Stimulated activated CD8-positive, alpha-beta memory T cell treated with anti-CD3 and anti-CD28 coated beads, Interleukin-7, amount 100 ng/mL, for 1 hour (primary cell): ENCODE measurements around the gene OR6K2.
"Not testable (repeated sequence)": the region's sequence is repeated elsewhere in the genome, so short reads cannot be mapped to it uniquely, and the experiment has no call there.

ENCODE experiments used
- DNase-seq, 2 donors: peaks; one replicate each; pipeline ENCODE4 v3.0.0-alpha.2; 2020; ENCODE audit warnings: low read depth in 2 of 2

The OR6K2 gene, protein sequence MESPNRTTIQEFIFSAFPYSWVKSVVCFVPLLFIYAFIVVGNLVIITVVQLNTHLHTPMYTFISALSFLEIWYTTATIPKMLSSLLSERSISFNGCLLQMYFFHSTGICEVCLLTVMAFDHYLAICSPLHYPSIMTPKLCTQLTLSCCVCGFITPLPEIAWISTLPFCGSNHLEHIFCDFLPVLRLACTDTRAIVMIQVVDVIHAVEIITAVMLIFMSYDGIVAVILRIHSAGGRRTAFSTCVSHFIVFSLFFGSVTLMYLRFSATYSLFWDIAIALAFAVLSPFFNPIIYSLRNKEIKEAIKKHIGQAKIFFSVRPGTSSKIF

GRCh38 chr1:158700552-158700951, at the start of gene OR6K2:
TSS of gene OR6K2 (minus strand) at chr1:158700652. CDS start at chr1:158700652, 0 bp downstream.
- DNase-seq, result no peak

GRCh38 chr1:158735848-158736247, 35.4 kb upstream of the OR6K2 start:
- DNase-seq, result no peak

DNA sequence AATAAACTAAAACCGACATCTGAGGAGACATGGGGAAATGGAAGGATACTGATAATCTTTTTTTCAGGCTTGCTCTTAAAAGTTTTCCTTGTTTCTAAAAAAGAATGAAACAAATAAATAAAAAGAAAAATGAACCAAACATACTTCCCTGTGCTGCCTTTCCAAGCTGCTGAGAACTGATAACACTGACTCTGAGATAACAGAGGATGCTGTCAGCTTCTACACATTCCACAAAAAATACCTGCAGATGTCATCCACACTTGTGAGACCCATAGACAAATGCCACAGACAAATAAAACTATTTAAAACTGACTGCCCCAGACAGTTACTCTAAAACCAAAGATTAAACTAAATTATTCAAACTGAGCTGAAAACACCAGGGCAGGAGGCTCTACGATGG, 32.1 kb upstream of the OR6K2 start:
- DNase-seq, result no peak

- DNase-seq, result no peak
Measured at GRCh38 chr1:158731707-158732106, 31.3 kb upstream of the OR6K2 start.

DNA sequence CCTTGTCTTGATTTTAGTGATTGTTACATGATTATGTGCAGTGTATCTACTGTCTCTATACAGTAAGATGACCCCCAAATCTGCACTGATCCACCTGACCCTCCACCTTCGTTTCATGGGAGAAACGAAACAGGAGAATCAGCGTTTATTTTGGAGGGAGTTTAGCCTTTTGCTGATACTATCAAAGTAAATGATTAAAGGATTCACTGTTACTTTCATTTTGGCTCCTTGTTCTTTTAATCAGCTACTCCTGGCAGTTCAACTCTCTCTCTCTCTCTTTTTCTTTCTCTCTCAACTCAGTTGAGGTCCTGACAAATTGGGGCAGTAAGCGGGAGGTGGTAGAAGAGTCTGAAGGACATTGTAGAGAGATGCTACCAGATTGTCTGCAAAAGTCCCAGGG, 30.0 kb upstream of the OR6K2 start:
- DNase-seq, result no peak

DNA sequence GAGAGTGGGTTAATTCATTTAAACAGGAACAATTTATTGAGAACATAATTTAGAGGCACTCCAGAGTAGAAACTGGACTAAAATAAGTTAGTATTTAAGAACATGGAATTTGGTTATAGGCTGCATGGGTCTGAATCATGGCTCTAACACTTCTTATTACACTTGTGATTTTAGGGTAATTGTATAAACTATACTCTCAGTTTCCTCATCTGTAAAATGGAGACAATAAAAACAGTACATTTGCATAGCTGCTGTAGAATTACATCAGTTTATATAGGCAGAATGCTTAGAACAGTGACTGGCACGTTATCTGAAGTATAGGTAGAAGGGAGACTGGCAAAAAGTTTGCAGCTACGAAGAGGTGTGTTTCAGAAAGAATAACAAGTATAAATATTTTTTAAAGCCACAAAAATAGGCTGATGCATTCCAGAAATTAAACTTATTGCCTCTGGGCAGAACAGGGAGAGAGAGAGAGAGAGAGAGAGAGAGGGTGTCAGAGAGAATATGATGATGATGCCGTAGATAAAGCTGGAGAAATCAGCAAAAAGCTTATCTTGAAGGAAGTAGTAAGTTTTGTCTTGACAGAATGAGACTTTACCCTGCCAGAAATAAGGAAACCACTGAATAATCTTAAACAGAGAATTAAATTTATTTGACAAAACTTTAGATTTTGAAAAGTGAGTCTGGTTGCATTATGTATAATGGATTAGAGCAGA, 28.2 kb upstream of the OR6K2 start:
- no peak for DNase-seq

DNA sequence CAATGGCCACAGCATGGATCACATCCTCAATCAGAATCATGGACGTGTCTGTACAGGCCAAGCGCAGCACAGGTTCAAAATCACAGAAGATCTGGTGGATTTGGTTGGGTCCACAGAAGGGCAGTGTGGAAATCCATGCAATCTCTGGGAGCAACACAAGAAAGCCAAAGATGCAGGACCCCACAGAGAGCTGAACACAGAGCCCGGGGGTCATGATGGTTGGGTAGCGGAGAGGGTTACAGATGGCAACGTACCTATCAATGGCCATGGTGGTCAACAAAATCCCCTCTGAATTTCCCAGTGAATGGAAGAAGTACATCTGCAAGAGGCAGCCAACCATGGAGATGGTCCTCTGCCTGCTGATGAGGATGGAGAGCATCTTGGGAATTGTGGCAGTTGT, 24.0 kb upstream of the OR6K2 start:
- no peak for DNase-seq

DNA sequence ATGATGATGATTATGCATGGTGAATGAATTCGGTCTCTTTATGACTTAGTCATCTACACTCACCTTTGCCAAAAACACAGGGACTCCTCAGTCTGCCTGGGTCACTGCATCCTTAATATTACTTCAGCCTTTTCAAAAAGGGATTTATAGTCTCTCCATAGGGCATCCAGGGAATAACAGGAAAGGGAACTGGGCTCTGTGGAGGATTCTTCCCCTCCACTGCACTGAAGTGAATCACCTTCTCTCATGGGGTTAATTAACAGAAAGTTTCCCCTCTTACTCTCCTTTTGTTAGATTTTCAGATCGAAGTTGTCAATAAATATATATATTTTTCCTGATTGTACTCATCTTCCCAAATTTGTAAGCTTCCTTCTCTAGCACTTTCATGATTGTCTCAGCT, 20.2 kb upstream of the OR6K2 start, which contains the start of gene OR6K3:
Gene OR6K3 (minus strand): TSS at position 101 of the 400 bp plus-strand sequence. CDS start 2,605 bp downstream, outside the sequence.
- DNase-seq, result no peak

GRCh38 chr1:158719664-158720063, 19.2 kb upstream of the OR6K2 start:
- no peak for DNase-seq

DNA sequence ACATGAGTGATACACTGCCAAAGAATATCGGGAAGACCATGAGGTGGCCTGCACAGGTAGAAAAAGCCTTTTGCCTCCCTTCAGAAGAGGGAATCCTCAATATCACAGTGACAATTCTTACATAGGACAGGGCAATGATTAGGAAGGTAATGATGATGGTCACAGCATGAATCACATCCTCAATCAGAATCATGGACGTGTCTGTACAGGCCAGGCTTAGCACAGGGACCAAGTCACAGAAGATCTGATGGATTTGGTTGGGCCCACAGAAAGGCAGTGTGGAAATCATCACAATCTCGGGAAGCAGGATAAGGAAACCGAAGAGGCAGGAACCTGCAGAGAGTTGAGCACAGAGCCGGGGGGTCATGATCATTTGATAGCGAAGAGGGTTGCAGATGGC, 16.9 kb upstream of the OR6K2 start:
- no peak for DNase-seq

- no peak for DNase-seq
Measured at GRCh38 chr1:158716335-158716734, 15.9 kb upstream of the OR6K2 start.

DNA sequence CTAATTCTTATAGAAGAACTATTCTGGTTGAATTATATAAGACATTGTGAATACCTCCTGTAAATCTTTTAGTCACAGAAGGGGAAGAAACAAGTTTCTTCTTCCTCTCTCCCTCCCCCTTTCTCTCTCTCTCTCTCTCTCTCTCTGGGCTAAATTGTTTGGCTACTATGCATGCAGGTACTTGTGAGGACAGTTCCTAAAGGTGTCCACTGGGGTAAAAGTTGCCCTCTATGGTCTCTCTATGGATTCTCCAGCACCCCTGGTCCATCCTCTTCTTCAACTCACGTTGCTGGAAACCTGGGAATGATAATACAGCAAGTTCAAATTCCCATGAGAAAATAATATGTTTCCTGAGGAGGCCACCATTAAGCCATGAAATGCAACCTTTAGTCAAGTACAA, 14.3 kb upstream of the OR6K2 start:
- no peak for DNase-seq

DNA sequence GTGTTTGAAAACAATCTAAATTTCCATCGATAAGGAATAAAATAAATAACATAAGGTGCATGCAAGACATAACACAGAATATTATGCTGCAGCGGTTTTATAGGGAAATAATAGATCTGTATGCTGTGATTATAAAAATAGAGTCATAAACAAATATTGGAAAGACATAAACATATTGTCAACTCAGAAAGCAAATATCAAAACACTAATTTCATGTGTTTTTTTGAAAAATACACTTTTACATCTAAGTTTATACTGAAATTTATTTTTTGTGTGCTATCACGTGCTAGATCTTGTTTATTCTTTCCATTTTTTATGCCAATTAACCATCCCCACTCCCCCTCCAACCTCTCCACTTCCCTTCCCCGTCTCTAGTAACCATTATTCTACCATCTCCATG, 10.6 kb upstream of the OR6K2 start:
- DNase-seq, result no peak

- DNase-seq, result no peak
Measured at GRCh38 chr1:158706096-158706495, 5.6 kb upstream of the OR6K2 start.

DNA sequence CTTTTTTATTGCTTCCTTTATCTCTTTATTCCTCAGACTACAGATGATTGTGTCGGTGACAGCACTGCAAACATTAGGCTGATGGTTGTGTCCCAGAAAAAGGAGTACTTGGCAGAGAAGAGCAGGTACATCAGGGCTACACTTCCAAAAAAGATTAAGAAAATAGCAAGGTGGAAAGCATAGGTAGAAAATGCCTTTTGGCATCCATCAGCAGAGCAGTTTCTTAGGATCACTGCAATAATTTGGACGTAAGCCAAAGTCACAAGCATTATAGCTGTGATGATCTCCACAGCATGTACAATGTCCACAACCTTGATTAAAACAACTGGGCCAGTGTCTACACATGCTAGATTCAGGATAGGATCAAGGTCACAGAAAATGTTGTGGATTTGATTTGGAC, 5.9 kb downstream of the OR6K2 start:
- no peak for DNase-seq

DNA sequence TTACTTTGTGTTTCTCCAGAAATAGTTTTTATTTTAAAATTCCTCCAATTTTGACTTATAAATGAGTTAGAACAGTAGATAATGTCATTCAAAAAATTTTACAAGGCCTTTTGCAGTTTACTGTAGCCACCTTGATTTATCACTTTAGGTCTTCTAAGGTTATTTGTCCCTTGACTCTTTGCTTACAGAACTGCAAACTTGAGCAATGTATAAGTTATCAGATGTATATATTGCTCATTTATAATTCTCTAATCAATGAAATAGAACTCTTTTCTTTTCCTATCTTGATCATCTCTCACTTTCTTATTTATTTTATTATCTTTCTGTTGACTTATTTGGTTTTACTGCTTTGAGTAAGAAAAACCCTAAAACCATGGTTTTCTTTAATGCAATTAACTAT, 8.1 kb downstream of the OR6K2 start:
- DNase-seq, result no peak

DNA sequence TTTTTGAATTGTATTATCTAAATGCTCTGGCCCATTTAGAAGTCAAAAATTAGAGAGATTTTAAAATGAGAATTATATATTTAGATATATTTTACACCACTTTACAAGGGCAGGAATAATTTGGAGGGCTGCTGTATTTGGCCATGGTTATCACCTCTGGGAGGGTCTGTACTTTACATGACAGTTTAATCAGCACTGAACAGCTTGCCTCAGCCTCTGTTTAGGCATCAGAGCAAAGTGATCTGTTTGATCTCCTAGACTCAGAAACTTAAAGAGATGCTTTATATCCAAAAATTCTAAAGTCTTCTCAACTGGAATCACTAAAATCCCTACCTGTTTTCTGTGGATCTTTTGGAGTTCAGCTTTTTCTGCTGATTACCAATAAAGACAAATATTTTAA, 8.5 kb downstream of the OR6K2 start:
- DNase-seq, result no peak

DNA sequence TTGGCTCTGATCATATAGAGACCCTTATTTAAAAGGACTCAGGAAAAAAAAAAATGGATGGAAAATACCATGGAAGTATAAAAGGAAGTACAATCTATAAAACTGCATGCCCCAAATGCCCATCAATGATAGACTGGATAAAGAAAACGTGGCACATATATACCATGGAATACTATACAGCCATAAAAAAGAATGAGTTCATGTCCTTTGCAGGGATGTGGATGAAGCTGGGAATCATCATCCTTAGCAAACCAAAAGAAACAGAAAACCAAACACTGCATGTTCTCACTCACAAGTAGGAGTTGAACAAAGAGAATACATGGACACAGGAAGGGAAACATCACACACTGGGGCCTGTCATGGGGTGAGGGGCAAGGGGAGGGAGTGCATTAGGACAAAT, 9.3 kb downstream of the OR6K2 start:
- not testable (repeated sequence) for DNase-seq

DNA sequence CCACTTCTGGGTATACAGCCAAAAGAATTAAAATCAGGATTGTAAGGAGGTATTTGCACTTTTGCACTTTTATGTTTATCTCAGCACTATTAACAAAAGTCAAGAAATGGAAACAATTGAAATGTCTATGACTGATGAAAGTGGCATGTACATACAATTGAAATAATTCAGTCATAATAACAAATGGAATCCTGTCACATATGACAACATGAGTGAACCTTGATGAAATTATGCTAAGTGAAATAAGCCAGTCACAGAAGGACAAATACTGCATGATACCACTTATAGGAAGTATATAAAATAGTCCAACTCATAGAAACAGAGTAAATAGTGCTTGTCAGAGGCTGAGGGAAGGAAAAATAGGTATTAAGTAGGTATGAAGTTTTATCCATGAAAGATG, 10.6 kb downstream of the OR6K2 start:
- no peak for DNase-seq

DNA sequence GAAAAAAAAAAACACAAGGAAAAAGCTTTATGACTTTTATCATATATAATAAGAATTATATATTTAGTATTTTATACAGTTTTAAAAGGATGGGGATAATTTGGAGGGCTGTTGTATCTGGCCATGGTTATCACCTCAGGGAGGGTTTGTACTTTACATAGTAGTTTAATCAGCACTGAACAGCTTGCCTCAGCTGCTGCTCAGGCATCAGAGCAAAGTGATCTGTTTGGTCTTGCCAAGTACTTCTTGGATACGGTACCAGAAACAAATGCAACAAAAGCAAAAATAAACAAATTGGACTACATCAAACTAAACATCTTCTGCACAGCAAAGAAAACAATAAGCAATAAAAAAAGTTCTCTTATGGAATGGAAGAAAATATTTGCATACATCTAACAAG, 11.3 kb downstream of the OR6K2 start:
- no peak for DNase-seq

- not testable (repeated sequence) for DNase-seq
Measured at GRCh38 chr1:158688343-158688742, 12.1 kb downstream of the OR6K2 start.

DNA sequence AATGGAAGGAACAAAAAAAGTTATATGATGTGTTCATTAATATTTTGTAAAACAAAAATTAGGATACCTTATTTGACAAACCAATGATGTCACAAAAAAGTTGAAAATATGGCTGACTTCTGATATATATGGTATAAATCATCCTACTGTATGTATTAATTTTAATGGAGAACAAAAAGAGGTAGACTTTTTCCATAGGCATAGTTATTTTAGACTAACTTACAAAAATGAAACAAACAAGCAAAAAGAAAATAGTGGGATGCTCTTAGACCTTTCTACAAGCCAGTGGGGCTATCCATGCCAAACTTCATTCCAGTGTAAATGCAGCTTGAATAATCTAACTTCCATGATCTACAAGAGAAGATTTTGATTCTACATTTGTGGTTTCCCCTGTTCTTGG, 13.4 kb downstream of the OR6K2 start:
- no peak for DNase-seq
